Urothelium cell line (cell line): ENCODE results near the gene NANOS3.
A peak's percentile ranks its signal among the peaks of the same experiment; 100 is the strongest.

ENCODE experiments used
- DNase-seq: peaks from one replicate; pipeline ENCODE4 v3.0.0; 2011; ENCODE audit warnings: low spot score, mixed read lengths
- FAIRE-seq: peaks from 2 replicates; lab custom pipeline; 2011; peaks lifted over from hg19 to GRCh38; lab: Jason Lieb, UNC

The NANOS3 gene

DNA sequence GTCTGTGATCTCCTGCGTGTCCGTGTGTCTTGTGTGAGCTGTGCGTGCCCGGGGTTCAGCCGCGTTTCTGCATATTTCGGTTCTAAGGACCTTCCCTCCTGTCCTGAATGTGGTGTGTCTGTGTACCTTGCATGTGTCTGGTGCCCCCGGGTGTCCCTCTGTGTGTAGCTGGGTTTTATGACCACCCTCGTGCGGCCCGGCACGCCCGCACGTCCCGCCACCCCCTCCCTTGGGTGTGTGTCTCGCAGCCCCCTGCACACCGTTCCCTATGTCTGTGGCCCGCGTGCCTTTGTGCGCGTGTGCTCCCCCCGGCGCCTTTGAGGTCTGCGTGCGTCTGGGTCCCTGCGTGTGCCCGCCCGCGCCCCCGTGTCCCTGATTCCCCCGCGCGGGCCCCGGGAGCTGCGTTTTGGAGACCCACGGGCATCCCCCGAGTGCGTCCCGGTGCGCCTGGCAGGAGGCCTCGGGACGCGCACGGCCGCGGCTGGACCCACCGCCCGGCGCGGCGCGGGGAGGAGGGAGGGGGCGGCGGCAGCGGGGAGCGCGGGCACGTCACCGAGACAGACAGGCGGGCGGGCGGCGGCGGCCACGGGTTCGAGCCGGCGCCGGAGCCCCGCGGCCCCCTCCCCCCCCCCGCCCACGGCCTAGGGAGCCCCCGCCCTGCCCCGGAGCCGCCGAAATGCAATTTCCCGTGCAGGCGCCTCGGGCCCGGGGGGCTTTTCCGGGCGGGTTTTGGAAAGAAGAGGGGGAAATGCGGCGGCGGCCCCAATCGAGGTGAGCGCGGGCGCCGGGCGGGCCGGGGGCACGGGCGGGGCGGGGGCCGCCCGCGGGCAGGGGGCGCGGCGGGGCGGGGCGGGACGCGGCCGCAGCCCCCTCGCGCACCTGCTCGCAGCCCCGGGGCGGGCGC, 12.0 kb upstream of the NANOS3 start:
- DNase-seq (no peak), FAIRE-seq (no peak)

GRCh38 chr19:13865571-13866462, 11.1 kb upstream of the NANOS3 start:
- FAIRE-seq, result no peak

GRCh38 chr19:13866463-13867046, 10.4 kb upstream of the NANOS3 start:
- DNase-seq (no peak), FAIRE-seq (no peak)

More at GRCh38 chr19:13865571-13866462, 11.1 kb upstream of the NANOS3 start:
- no peak for DNase-seq

- FAIRE-seq (no peak), DNase-seq (no peak)
Measured at GRCh38 chr19:13868663-13869062, 8.3 kb upstream of the NANOS3 start.

DNA sequence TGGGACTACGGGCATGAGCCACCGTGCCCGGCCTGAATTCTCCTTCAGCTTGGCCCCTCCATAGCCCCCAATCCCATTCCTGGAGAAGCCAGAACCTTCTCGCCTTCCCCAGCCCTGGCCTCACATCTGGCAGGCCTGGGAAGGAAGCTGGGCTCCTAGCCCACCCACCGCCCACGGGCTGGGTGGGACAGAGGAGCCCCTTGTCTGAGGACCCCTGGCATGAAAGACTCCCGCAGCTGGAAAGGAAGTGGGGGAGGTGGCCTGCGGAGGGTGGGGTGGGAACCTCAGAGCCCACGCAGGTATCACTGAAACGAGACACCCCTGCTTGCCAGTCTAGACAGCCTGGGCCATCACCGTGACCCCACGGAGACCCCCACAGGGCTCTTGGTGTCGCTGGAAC, 7.7 kb upstream of the NANOS3 start:
- no peak for DNase-seq
- no peak for FAIRE-seq

- DNase-seq (no peak), FAIRE-seq (no peak)
Measured at GRCh38 chr19:13870873-13871272, 6.1 kb upstream of the NANOS3 start.

GRCh38 chr19:13872339-13872694, 4.6 kb upstream of the NANOS3 start:
- FAIRE-seq, result no peak
- no peak for DNase-seq

DNA sequence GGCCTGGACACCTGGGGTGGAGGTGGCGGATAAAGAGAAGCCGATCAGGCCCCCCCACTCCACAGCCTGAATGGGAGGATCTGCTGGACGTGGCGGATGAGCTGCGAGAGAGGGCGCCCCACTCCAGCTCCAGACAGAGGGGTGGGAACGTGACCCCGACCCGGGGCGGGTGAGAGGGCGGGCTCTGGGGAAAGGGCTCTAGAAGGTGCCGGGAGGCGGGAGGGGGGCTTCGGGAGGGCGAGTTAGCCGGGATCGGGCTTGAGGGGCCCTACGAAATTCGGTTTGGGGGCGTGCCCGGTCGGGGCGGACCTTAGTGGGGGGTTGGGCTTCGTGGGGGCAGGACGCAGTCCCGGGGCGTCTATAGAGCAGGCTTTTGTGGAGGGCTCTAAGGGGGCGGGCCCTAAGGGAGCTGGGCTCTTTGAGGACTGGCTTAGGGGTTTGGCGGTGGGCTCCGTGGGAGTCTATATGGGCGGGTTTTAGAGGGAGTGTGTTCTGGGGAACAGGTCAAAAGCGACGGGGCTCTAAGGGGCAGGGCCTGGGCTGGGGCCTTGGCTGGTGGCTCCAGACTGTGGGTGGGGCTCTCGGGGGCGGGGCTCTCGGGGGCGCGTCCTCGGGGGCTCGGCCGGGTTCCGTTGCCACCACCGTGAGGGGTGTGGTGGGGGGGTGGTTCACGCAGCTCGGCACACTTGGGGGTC, 4.1 kb upstream of the NANOS3 start:
- FAIRE-seq, result no peak
- DNase-seq, result no peak

DNA sequence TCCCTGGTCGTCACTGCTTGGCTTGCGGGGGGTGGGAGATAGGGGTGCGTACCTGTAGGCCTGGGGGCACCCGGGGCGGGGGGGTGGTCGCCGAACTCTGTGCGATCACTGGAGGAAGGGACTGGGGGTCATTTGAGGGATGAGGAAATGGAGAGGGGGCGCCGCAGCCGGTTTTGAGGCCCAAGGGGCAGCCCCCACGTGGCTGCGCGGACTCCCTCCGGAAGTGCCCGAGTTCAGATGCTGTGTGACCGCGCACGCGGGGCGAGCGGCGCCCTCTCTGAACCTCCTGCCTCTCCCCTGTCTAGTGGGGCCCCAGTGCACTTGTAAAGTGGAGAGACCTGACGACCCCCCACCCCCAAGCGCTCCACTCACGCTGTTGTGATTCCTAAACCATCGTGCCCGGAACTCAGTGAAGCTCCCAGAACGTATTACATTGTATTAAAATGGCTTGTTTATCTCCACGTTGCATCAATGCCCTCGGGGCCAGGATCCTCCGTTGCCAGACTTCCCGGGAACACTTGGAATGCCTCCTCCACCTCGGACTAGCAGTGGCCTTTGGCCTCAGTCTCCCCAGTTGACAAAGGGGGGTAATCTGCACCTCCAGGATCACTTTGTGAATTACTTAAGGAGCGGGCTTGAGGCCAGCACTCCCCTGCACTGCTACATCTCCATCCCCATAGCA, 3.0 kb upstream of the NANOS3 start:
- no peak for DNase-seq
- no peak for FAIRE-seq

DNA sequence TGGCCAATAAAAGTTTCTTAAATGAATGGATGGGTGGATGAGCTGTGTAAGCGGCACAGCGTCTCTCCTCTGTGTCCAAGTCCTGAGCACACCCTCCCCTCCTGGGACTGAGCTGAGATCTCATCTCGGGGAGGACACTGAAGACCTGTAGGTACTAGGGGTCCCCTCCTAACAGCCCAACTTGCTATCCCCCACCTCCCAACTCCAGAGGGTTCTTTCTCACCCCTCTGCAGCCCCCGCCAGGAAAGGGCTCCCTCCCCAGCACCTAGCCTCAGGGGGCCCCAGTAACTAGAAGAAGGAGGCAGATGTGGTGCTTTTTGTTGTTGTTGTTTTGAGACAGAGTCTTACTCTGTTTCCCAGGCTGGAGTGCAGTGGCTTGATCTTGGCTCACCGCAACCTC, 1.1 kb upstream of the NANOS3 start:
- FAIRE-seq (no peak), DNase-seq (no peak)

GRCh38 chr19:13877303-13877702, 369 bp downstream of the NANOS3 start:
- DNase-seq, result no peak
- no peak for FAIRE-seq

GRCh38 chr19:13880059-13881043, 3.4 kb downstream of the NANOS3 start:
- no peak for FAIRE-seq

GRCh38 chr19:13881251-13881691, 4.3 kb downstream of the NANOS3 start:
- FAIRE-seq (no peak), DNase-seq (peak; percentile 33)

More at GRCh38 chr19:13880059-13881043, 3.4 kb downstream of the NANOS3 start:
- DNase-seq, result peak; percentile 93

DNA sequence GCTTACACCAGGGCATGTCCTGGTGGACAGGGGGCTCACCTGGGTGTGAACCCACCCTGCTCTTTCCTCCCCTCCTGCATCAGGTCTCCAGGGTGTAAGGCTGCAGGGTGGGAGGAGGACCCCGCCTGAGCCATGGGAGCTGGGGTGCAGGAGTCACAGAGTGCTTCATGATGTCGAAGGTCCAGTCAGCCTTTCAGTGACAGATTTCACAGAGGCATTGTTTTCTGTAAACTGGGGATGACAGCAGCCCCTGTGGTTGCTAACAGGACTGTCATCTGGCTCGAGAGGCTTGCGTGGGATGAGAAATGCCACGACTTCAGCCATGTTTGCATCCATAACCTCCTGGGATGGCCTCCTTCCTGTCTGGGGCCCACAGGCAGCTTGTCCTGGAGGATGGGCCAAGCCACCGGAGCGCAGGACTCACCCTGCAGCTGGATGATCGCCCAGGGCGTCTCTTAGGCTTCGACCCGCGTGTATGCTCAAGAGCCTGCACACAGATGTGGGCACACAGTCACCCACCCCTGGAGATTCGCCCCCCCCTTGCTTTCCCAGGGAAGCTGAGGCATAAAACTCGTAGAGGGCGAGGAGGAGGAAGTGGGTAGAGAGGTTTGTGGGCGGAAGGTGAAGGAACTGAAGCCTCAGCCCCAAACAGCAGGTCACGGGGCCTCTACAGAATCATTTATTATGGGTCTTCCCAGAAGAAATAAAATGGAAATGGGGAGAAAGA, 4.9 kb downstream of the NANOS3 start:
- DNase-seq (peak; percentile 40), FAIRE-seq (no peak)

GRCh38 chr19:13882419-13882795, 5.5 kb downstream of the NANOS3 start:
- DNase-seq (no peak), FAIRE-seq (no peak)

DNA sequence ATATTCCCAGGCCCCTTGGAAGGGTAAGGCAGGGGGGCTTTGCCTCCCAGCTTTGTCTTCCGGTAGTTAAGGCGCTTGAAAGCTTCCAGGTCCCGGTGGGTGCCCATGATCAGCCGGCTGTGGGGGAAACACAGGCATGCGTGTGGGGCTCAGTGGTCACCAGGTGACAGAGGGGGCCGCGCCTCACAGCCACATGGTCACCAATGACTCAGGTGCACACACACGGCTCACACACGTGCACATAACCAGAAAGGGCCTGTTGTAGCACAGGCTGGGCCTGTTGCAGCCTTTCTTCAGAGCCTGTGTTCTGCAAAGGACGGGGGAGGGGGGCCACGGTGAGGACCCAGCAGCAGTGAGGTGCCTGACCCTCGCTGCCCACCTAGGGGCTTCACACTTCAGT, 5.9 kb downstream of the NANOS3 start:
- no peak for FAIRE-seq
- no peak for DNase-seq

GRCh38 chr19:13883516-13884064, 6.7 kb downstream of the NANOS3 start:
- DNase-seq, result no peak
- FAIRE-seq, result no peak
